SU-DHL-6 (cell line): ENCODE data around the gene PLEKHG3.

Experiments used
- H2AFZ ChIP-seq: fragments of 200-600 bp; sonication (generic); 2 replicates; pipeline ENCODE4 v1.6.1; 2014; ENCODE audit warnings: low read depth, mild to moderate bottlenecking, moderate library complexity, mixed read lengths, antibody characterized with exemption, low read length; ENCODE audit not compliant: severe bottlenecking
- H3F3A ChIP-seq: fragments of 200-600 bp; shearing (Covaris generic); 2 replicates; pipeline ENCODE4 v1.6.0; 2016; ENCODE audit warnings: antibody characterized with exemption, mild to moderate bottlenecking; ENCODE audit not compliant: insufficient read depth
- H3K27ac ChIP-seq: fragments of 200-600 bp; sonication (generic); 2 replicates; pipeline ENCODE4 v1.5.1; 2016; ENCODE audit warnings: low read depth, mild to moderate bottlenecking, low read length, moderate library complexity, mixed read lengths
- H3K27me3 ChIP-seq: fragments of 200-600 bp; sonication (generic), shearing (Covaris generic); 2 replicates; pipeline ENCODE4 v1.6.0; 2014; ENCODE audit warnings: mild to moderate bottlenecking, low read length
- H3K36me3 ChIP-seq: fragments of 200-600 bp; sonication (generic); 2 replicates; pipeline ENCODE4 v1.6.1; 2014; ENCODE audit warnings: mild to moderate bottlenecking, low read length, mixed read lengths
- H3K4me2 ChIP-seq: fragments of 300-600, 200-600 bp; shearing (Covaris generic), sonication (generic); 2 replicates; pipeline ENCODE4 v1.6.0; 2014; ENCODE audit warnings: low read length, low read depth, mild to moderate bottlenecking; ENCODE audit not compliant: poor library complexity, severe bottlenecking
- H3K4me3 ChIP-seq: fragments of 200-600 bp; sonication (generic); 2 replicates; pipeline ENCODE4 v1.5.1; 2014; ENCODE audit warnings: antibody characterized with exemption, low read length, mild to moderate bottlenecking, mixed read lengths; ENCODE audit not compliant: insufficient read depth, poor library complexity, severe bottlenecking
- H3K79me2 ChIP-seq: fragments of 200-600 bp; sonication (generic); 2 replicates; pipeline ENCODE4 v1.6.1; 2014; ENCODE audit warnings: mild to moderate bottlenecking, low read length, moderate library complexity; ENCODE audit not compliant: insufficient read depth
- H3K9ac ChIP-seq: fragments of 200-600 bp; sonication (generic); 2 replicates; pipeline ENCODE4 v1.7.0; 2014; ENCODE audit warnings: mild to moderate bottlenecking, low read length
- H3K9me2 ChIP-seq: fragments of 200-600 bp; sonication (generic); replicated peaks from 2 replicates; pipeline ENCODE4 v1.6.1; 2014; ENCODE audit warnings: low read length; ENCODE audit not compliant: insufficient read depth
- H3K9me3 ChIP-seq: fragments of 200-600 bp; sonication (generic); 2 replicates; pipeline ENCODE4 v1.6.1; 2014; ENCODE audit warnings: low read length, mixed read lengths; ENCODE audit not compliant: insufficient read depth
- H4K20me1 ChIP-seq: fragments of 200-600 bp; sonication (generic); 2 replicates; pipeline ENCODE4 v1.6.1; 2014; ENCODE audit warnings: low read depth, mild to moderate bottlenecking, antibody characterized with exemption, low read length, moderate library complexity, mixed read lengths
- EZH2phosphoT487 ChIP-seq: fragments of 200-600 bp; sonication (generic), shearing (Covaris generic); conservative IDR thresholded peaks from 2 replicates; pipeline ENCODE4 v1.6.1; 2018; ENCODE audit warnings: mild to moderate bottlenecking, antibody characterized with exemption, low read length, moderate library complexity, mixed read lengths
- TF ChIP-seq, protein P1 (sequence below): fragments of 200-600 bp; sonication (generic); IDR thresholded peaks from one replicate; pipeline ENCODE4 v1.5.1; 2017; ENCODE audit warnings: antibody characterized with exemption, mild to moderate bottlenecking, low read length, moderate library complexity; ENCODE audit not compliant: insufficient read depth, poor library complexity, severe bottlenecking

PLEKHG3 gene

DNA sequence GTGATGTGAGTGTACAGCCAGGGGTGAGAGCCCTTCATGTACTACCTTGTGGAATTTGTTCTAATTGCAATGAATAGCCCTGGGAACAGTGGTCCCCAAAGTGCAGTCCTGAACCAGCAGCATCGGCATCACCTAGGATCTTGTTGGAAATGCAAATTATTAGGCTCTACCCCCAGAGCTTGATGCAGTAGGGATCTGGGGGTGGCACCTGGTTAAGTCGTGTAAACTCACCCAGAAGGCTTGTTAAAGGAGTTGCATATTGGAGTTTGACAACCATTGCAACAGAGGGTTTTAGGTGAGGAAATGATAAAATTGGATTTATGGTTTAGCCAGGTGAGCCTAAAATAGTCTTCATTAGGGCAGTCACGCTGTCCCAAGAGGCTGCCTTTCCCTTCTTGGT, 73.2 kb downstream of the PLEKHG3 start:
- H3F3A ChIP-seq = no peaks in the 10 kb centered on the region
- H4K20me1 ChIP-seq = no peaks in the 10 kb centered on the region
- H3K36me3 ChIP-seq = no peaks in the 10 kb centered on the region
- H3K27ac ChIP-seq = no peak overlapping the region
- no peaks in the 10 kb centered on the region for H3K79me2 ChIP-seq
- TF ChIP-seq, protein P1, sequence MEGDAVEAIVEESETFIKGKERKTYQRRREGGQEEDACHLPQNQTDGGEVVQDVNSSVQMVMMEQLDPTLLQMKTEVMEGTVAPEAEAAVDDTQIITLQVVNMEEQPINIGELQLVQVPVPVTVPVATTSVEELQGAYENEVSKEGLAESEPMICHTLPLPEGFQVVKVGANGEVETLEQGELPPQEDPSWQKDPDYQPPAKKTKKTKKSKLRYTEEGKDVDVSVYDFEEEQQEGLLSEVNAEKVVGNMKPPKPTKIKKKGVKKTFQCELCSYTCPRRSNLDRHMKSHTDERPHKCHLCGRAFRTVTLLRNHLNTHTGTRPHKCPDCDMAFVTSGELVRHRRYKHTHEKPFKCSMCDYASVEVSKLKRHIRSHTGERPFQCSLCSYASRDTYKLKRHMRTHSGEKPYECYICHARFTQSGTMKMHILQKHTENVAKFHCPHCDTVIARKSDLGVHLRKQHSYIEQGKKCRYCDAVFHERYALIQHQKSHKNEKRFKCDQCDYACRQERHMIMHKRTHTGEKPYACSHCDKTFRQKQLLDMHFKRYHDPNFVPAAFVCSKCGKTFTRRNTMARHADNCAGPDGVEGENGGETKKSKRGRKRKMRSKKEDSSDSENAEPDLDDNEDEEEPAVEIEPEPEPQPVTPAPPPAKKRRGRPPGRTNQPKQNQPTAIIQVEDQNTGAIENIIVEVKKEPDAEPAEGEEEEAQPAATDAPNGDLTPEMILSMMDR = no peak
- no peak for TF ChIP-seq EZH2phosphoT487
- H3K4me3 ChIP-seq = no peak overlapping the region
- H3K9me3 ChIP-seq = no peaks in the 10 kb centered on the region
- H3K4me2 ChIP-seq = no peak overlapping the region
- no peaks in the 10 kb centered on the region for H3K9me2 ChIP-seq
- no peak overlapping the region for H2AFZ ChIP-seq
- 0 out of 2 replicates have a peak, but pooled peaks cover 2% of the 10 kb centered on the region for H3K27me3 ChIP-seq
- no peak overlapping the region for H3K9ac ChIP-seq

DNA sequence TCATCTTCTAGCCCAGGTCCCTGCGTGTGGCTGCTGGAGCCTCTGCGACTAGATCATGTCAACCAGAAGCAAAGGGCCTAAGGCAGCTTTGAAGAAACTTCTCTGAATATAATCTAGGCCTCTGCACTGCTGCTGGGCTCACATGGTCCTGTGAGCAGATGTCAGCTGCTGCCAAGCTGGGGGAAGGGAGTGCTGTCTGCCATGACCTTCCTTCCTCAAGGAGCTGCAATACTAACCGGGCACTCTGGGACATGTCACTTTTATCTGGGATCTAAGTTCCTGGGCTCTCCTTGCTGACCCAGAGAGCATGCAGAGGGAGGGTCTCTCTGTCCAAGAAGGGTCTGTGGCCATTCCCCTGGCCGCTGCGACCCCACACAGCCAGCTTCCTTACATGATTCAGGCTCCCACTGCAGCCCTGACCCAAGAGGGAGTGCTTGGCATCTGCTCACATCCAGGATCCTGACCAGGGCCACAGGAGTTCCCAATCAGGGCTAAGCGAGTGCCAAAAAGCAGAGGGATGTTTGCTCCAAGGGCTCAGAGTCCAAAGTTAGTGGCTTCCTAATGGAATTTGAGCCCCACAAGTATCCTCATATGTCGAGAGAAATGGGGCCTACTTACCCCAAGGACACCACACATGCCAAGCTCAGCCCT, 74.0 kb downstream of the PLEKHG3 start:
- Histone ChIP-seq H3K27me3 (0 out of 2 replicates have a peak, but pooled peaks cover 2% of the 10 kb centered on the region), H3K79me2 (no peaks in the 10 kb centered on the region), H3K4me2 (no peak overlapping the region), H3F3A (no peaks in the 10 kb centered on the region), H3K36me3 (no peaks in the 10 kb centered on the region), H2AFZ (no peak overlapping the region), H3K9ac (no peak overlapping the region), H3K9me2 (no peaks in the 10 kb centered on the region), H3K4me3 (no peak overlapping the region), H3K27ac (no peak overlapping the region), H3K9me3 (no peaks in the 10 kb centered on the region), H4K20me1 (no peaks in the 10 kb centered on the region)
- TF ChIP-seq, protein P1 = no peak
- no peak for TF ChIP-seq EZH2phosphoT487

DNA sequence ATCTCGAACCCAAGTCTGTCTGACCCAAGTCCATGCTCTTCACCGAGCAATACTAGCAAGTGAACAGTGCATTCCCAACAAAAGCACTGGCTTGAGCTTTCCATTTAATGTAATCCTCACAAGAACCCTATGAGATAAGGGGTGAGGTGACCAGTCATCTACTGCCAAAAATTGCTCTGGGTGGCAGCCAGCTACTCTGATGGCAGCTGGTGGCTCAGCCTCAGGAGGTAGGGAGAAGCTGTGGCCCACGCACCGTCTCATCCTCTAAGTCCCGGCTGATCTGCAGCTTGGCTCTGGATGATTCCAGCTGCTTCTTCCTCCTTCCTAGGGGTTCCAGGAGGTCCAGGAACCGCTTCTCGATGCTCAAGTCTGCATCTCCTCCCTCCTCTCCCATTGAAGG, 75.2 kb downstream of the PLEKHG3 start:
- Histone ChIP-seq H3K9ac (no peak overlapping the region), H3F3A (no peaks in the 10 kb centered on the region), H2AFZ (no peak overlapping the region), H3K79me2 (no peaks in the 10 kb centered on the region), H3K4me2 (no peak overlapping the region), H3K4me3 (no peak overlapping the region), H3K9me2 (no peaks in the 10 kb centered on the region), H3K27me3 (0 out of 2 replicates have a peak, but pooled peaks cover 2% of the 10 kb centered on the region), H3K9me3 (no peaks in the 10 kb centered on the region), H3K27ac (no peak overlapping the region), H4K20me1 (no peaks in the 10 kb centered on the region), H3K36me3 (no peaks in the 10 kb centered on the region)
- no peak for TF ChIP-seq EZH2phosphoT487
- TF ChIP-seq, protein P1 = no peak
